Measurements from ENCODE around the gene NMT1. TPM values are rescaled to one million over a fixed set of nuclear protein-coding genes. Genes with fewer than 3 reads are reported as not detected.

The NMT1 gene
- total and polyA plus RNA-seq, 4 donors, result 27.0 to 83.7 (median 42.6) TPM

DNA sequence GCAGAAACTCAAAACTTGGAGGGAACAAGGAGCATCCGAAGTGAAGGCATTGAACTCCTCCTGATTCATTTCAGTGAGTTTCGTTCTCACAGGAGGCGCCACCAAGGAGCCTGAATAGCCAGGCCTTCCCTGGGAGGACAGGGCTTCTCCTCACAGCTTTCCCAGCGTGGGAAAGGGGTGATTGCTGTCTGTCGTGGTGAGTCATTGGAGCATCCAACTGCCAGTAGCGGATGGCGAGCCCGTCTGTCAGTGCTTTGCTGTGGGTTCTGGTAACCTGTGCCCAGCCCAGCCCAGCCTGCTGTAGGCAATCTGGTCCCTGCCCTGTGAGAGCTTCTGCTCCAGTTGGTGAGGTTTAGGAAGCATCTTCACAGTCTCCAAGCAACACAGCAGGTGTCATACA is 42.9 kb downstream of the NMT1 start:
- DNase-seq (ENCODE audit: low spot score), result no peak
- H3K9me3 ChIP-seq (ENCODE audit: control insufficient read depth in 4 of 4, low read length in 3 of 4), result no peaks in the 10 kb centered on the region
- H3K9ac ChIP-seq (ENCODE audit: low read depth in 1 of 2, low read length in 2 of 2), result no peak overlapping the region
- TF ChIP-seq, protein P1, sequence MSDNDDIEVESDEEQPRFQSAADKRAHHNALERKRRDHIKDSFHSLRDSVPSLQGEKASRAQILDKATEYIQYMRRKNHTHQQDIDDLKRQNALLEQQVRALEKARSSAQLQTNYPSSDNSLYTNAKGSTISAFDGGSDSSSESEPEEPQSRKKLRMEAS (IDR thresholded peaks at IDR 0.05), result no peak
- TF ChIP-seq NR2F2 (IDR thresholded peaks at IDR 0.05) (no peak), TAF1 (conservative IDR thresholded peaks at IDR 0.05) (no peak), YY1 (IDR thresholded peaks at IDR 0.05) (no peak), RAD21 (IDR thresholded peaks at IDR 0.05) (no peak), JUND (IDR thresholded peaks at IDR 0.05) (no peak), EGR1 (IDR thresholded peaks at IDR 0.05; ENCODE audit: low read depth in 2 of 2) (no peak)
- TF ChIP-seq, protein P2, sequence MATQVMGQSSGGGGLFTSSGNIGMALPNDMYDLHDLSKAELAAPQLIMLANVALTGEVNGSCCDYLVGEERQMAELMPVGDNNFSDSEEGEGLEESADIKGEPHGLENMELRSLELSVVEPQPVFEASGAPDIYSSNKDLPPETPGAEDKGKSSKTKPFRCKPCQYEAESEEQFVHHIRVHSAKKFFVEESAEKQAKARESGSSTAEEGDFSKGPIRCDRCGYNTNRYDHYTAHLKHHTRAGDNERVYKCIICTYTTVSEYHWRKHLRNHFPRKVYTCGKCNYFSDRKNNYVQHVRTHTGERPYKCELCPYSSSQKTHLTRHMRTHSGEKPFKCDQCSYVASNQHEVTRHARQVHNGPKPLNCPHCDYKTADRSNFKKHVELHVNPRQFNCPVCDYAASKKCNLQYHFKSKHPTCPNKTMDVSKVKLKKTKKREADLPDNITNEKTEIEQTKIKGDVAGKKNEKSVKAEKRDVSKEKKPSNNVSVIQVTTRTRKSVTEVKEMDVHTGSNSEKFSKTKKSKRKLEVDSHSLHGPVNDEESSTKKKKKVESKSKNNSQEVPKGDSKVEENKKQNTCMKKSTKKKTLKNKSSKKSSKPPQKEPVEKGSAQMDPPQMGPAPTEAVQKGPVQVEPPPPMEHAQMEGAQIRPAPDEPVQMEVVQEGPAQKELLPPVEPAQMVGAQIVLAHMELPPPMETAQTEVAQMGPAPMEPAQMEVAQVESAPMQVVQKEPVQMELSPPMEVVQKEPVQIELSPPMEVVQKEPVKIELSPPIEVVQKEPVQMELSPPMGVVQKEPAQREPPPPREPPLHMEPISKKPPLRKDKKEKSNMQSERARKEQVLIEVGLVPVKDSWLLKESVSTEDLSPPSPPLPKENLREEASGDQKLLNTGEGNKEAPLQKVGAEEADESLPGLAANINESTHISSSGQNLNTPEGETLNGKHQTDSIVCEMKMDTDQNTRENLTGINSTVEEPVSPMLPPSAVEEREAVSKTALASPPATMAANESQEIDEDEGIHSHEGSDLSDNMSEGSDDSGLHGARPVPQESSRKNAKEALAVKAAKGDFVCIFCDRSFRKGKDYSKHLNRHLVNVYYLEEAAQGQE (IDR thresholded peaks at IDR 0.05), result no peak
- peaks cover 0 to 1% (median 0%) of the 10 kb centered on the region in 4 donors for H3K4me1 ChIP-seq (ENCODE audit: control insufficient read depth in 4 of 4, insufficient read depth in 4 of 4, low read length in 3 of 4)
- 93% methylated on average over 8 of the region's 8 CpGs for WGBS
- H3K4me3 ChIP-seq (ENCODE audit: low read depth in 1 of 3, low read length in 3 of 3), result no peak overlapping the region
- no peaks in the 10 kb centered on the region for H3K27me3 ChIP-seq (ENCODE audit: control insufficient read depth in 4 of 4, insufficient read depth in 4 of 4, low read length in 3 of 4)
- peaks cover 19 to 74% (median 55%) of the 10 kb centered on the region in 4 donors for H3K36me3 ChIP-seq (ENCODE audit: control insufficient read depth in 4 of 4, insufficient read depth in 3 of 4, low read depth in 1 of 4, low read length in 3 of 4)
- H3K27ac ChIP-seq (ENCODE audit: low read depth in 1 of 2, low read length in 2 of 2), result no peak overlapping the region

DNA sequence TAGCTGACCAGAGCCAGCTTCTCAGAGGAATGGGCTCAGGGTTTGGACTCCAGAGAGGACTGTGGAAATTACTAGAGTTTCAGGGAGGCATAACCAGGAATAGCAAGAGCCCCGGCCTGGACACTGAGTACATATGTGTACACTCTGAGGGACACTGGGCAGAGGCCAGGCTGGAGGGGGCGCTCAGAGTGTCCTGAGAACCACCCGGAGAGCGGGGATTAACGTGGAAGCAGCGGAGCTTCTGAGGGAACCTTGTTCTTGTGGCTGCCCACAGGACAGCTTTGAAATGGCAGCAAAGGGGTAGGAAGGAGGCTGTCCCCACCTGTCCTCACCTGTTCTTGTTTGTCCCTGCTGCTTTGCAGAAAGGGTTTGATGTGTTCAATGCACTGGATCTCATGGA is 43.4 kb downstream of the NMT1 start:
- H3K9ac ChIP-seq (ENCODE audit: low read depth in 1 of 2, low read length in 2 of 2), result no peak overlapping the region
- H3K9me3 ChIP-seq (ENCODE audit: control insufficient read depth in 4 of 4, low read length in 3 of 4), result no peaks in the 10 kb centered on the region
- H3K4me3 ChIP-seq (ENCODE audit: low read depth in 1 of 3, low read length in 3 of 3), result no peak overlapping the region
- H3K27me3 ChIP-seq (ENCODE audit: control insufficient read depth in 4 of 4, insufficient read depth in 4 of 4, low read length in 3 of 4), result no peaks in the 10 kb centered on the region
- WGBS, result 91% methylated on average over 6 of the region's 6 CpGs
- no peak overlapping the region for H3K27ac ChIP-seq (ENCODE audit: low read depth in 1 of 2, low read length in 2 of 2)
- DNase-seq (ENCODE audit: low spot score), result no peak
- peaks cover 17 to 73% (median 54%) of the 10 kb centered on the region in 4 donors for H3K36me3 ChIP-seq (ENCODE audit: control insufficient read depth in 4 of 4, insufficient read depth in 3 of 4, low read depth in 1 of 4, low read length in 3 of 4)
- no peaks in the 10 kb centered on the region for H3K4me1 ChIP-seq (ENCODE audit: control insufficient read depth in 4 of 4, insufficient read depth in 4 of 4, low read length in 3 of 4)
- TF ChIP-seq FOXA2 (IDR thresholded peaks at IDR 0.05), result no peak
- TF ChIP-seq JUND (IDR thresholded peaks at IDR 0.05), result no peak
- no peak for TF ChIP-seq FOXA1 (IDR thresholded peaks at IDR 0.05)

DNA sequence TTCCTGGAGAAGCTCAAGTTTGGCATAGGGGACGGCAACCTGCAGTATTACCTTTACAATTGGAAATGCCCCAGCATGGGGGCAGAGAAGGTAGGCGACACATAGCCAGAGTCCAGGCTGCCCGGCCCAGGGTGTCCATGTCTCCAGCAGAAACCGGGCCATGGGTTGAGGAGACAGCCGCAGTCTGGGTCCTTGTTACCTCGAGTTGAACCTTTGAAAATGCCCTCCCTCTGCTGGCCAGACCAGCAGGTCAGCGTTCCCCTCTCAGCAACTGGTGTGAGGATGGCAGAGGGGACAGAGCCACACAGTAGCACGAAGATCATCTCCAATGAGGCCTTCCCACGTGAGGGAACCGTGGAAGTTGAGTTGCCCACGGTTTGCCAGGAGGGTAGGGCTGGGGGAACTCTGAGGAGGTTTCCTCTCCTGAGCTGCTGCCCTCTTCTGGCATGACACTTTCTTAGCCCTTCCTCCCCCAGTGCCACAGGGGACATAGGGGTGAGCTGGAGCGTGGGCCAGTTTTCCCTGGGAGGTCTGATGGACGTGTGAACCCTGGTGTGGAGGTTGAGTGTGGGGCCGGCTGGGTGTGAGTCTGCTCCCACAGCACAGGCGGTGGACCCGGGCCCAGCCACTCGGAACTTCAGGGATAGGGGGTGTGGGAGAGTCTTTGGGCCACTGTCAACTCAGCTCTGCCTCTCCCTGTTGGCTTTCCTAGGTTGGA is 43.9 kb downstream of the NMT1 start:
- WGBS, result 89% methylated on average over 17 of the region's 17 CpGs
- Histone ChIP-seq H3K9ac (ENCODE audit: low read depth in 1 of 2, low read length in 2 of 2) (no peak overlapping the region), H3K36me3 (ENCODE audit: control insufficient read depth in 4 of 4, insufficient read depth in 3 of 4, low read depth in 1 of 4, low read length in 3 of 4) (peaks cover 16 to 68% (median 52%) of the 10 kb centered on the region in 4 donors), H3K4me3 (ENCODE audit: low read depth in 1 of 3, low read length in 3 of 3) (no peak overlapping the region), H3K27ac (ENCODE audit: low read depth in 1 of 2, low read length in 2 of 2) (no peak overlapping the region), H3K27me3 (ENCODE audit: control insufficient read depth in 4 of 4, insufficient read depth in 4 of 4, low read length in 3 of 4) (no peaks in the 10 kb centered on the region), H3K9me3 (ENCODE audit: control insufficient read depth in 4 of 4, low read length in 3 of 4) (no peaks in the 10 kb centered on the region), H3K4me1 (ENCODE audit: control insufficient read depth in 4 of 4, insufficient read depth in 4 of 4, low read length in 3 of 4) (no peaks in the 10 kb centered on the region)
- TF ChIP-seq, protein P3, sequence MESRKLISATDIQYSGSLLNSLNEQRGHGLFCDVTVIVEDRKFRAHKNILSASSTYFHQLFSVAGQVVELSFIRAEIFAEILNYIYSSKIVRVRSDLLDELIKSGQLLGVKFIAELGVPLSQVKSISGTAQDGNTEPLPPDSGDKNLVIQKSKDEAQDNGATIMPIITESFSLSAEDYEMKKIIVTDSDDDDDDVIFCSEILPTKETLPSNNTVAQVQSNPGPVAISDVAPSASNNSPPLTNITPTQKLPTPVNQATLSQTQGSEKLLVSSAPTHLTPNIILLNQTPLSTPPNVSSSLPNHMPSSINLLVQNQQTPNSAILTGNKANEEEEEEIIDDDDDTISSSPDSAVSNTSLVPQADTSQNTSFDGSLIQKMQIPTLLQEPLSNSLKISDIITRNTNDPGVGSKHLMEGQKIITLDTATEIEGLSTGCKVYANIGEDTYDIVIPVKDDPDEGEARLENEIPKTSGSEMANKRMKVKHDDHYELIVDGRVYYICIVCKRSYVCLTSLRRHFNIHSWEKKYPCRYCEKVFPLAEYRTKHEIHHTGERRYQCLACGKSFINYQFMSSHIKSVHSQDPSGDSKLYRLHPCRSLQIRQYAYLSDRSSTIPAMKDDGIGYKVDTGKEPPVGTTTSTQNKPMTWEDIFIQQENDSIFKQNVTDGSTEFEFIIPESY (IDR thresholded peaks at IDR 0.05), result no peak
- TF ChIP-seq NR2F2 (IDR thresholded peaks at IDR 0.05) (no peak), EGR1 (IDR thresholded peaks at IDR 0.05; ENCODE audit: low read depth in 2 of 2) (no peak), YY1 (IDR thresholded peaks at IDR 0.05) (no peak), RAD21 (IDR thresholded peaks at IDR 0.05) (no peak), FOXA1 (IDR thresholded peaks at IDR 0.05) (no peak)
- TF ChIP-seq, protein P4, sequence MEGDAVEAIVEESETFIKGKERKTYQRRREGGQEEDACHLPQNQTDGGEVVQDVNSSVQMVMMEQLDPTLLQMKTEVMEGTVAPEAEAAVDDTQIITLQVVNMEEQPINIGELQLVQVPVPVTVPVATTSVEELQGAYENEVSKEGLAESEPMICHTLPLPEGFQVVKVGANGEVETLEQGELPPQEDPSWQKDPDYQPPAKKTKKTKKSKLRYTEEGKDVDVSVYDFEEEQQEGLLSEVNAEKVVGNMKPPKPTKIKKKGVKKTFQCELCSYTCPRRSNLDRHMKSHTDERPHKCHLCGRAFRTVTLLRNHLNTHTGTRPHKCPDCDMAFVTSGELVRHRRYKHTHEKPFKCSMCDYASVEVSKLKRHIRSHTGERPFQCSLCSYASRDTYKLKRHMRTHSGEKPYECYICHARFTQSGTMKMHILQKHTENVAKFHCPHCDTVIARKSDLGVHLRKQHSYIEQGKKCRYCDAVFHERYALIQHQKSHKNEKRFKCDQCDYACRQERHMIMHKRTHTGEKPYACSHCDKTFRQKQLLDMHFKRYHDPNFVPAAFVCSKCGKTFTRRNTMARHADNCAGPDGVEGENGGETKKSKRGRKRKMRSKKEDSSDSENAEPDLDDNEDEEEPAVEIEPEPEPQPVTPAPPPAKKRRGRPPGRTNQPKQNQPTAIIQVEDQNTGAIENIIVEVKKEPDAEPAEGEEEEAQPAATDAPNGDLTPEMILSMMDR (IDR thresholded peaks at IDR 0.05; ENCODE audit: low read depth, low read length, missing input control), result no peak
- TF ChIP-seq, protein P2 (IDR thresholded peaks at IDR 0.05), result no peak
- TF ChIP-seq, protein P1 (IDR thresholded peaks at IDR 0.05), result no peak
- DNase-seq (ENCODE audit: low spot score), result no peak
